ENCODE results near the gene CNGB1.

The CNGB1 gene

GRCh38 chr16:57950382-57950781, 20.5 kb downstream of the CNGB1 start:
- Histone ChIP-seq H3K4me1 (ENCODE audit: insufficient read depth, low read length) (no peaks in the 10 kb centered on the region), H3K36me3 (ENCODE audit: insufficient read depth, low read length) (no peaks in the 10 kb centered on the region), H3K79me2 (ENCODE audit: insufficient read depth, low read length) (no peaks in the 10 kb centered on the region), H3K9ac (ENCODE audit: low read depth, low read length) (no peak overlapping the region), H4K20me1 (ENCODE audit: insufficient read depth, low read length) (0 out of 2 replicates have a peak, but pooled peaks cover 3% of the 10 kb centered on the region), H3K27me3 (ENCODE audit: insufficient read depth, low read length, poor library complexity) (no peaks in the 10 kb centered on the region), H2AFZ (ENCODE audit: low read depth, low read length) (no peak overlapping the region), H3K4me3 (ENCODE audit: low read depth in 1 of 2, low read length in 2 of 2) (no peak overlapping the region), H3K27ac (ENCODE audit: low read length) (no peak overlapping the region), H3K4me2 (ENCODE audit: insufficient read depth, low read length) (no peak overlapping the region), H3K9me3 (ENCODE audit: insufficient read depth, low read length, severe bottlenecking) (no peaks in the 10 kb centered on the region)
- no peak for ATAC-seq (ENCODE audit: insufficient read depth, low read depth)
- TF ChIP-seq CTCF (IDR thresholded peaks at IDR 0.05; ENCODE audit: borderline replicate concordance, extremely low read depth, low read length, poor library complexity, severe bottlenecking) (no peak), EZH2 (IDR thresholded peaks at IDR 0.05; ENCODE audit: borderline replicate concordance, low read depth, low read length, severe bottlenecking) (no peak)
- no peak for DNase-seq

- Histone ChIP-seq H3K4me3 (ENCODE audit: low read depth in 1 of 2, low read length in 2 of 2) (no peak overlapping the region), H4K20me1 (ENCODE audit: insufficient read depth, low read length) (0 out of 2 replicates have a peak, but pooled peaks cover 3% of the 10 kb centered on the region), H3K27ac (ENCODE audit: low read length) (no peak overlapping the region), H3K9ac (ENCODE audit: low read depth, low read length) (no peak overlapping the region), H3K4me2 (ENCODE audit: insufficient read depth, low read length) (no peak overlapping the region), H3K36me3 (ENCODE audit: insufficient read depth, low read length) (no peaks in the 10 kb centered on the region), H3K4me1 (ENCODE audit: insufficient read depth, low read length) (no peaks in the 10 kb centered on the region), H3K79me2 (ENCODE audit: insufficient read depth, low read length) (no peaks in the 10 kb centered on the region), H2AFZ (ENCODE audit: low read depth, low read length) (no peak overlapping the region), H3K9me3 (ENCODE audit: insufficient read depth, low read length, severe bottlenecking) (no peaks in the 10 kb centered on the region), H3K27me3 (ENCODE audit: insufficient read depth, low read length, poor library complexity) (no peaks in the 10 kb centered on the region)
- TF ChIP-seq CTCF (IDR thresholded peaks at IDR 0.05; ENCODE audit: borderline replicate concordance, extremely low read depth, low read length, poor library complexity, severe bottlenecking) = no peak
- DNase-seq (no peak), ATAC-seq (ENCODE audit: insufficient read depth, low read depth) (no peak)
Measured at GRCh38 chr16:57949595-57950238, 21.2 kb downstream of the CNGB1 start.

- H3K4me3 ChIP-seq (ENCODE audit: low read depth in 1 of 2, low read length in 2 of 2) = no peak overlapping the region
- TF ChIP-seq CTCF (IDR thresholded peaks at IDR 0.05; ENCODE audit: borderline replicate concordance, extremely low read depth, low read length, poor library complexity, severe bottlenecking) = no peak
- H4K20me1 ChIP-seq (ENCODE audit: insufficient read depth, low read length) = 0 out of 2 replicates have a peak, but pooled peaks cover 3% of the 10 kb centered on the region
- no peak overlapping the region for H2AFZ ChIP-seq (ENCODE audit: low read depth, low read length)
- DNase-seq = no peak
- no peak for ATAC-seq (ENCODE audit: insufficient read depth, low read depth)
- H3K4me2 ChIP-seq (ENCODE audit: insufficient read depth, low read length) = no peak overlapping the region
- H3K27me3 ChIP-seq (ENCODE audit: insufficient read depth, low read length, poor library complexity) = no peaks in the 10 kb centered on the region
- no peak overlapping the region for H3K9ac ChIP-seq (ENCODE audit: low read depth, low read length)
- H3K9me3 ChIP-seq (ENCODE audit: insufficient read depth, low read length, severe bottlenecking) = no peaks in the 10 kb centered on the region
- no peaks in the 10 kb centered on the region for H3K36me3 ChIP-seq (ENCODE audit: insufficient read depth, low read length)
- no peaks in the 10 kb centered on the region for H3K79me2 ChIP-seq (ENCODE audit: insufficient read depth, low read length)
- H3K4me1 ChIP-seq (ENCODE audit: insufficient read depth, low read length) = no peaks in the 10 kb centered on the region
- no peak overlapping the region for H3K27ac ChIP-seq (ENCODE audit: low read length)
Measured at GRCh38 chr16:57949013-57949412, 21.9 kb downstream of the CNGB1 start.

GRCh38 chr16:57948027-57948426, 22.9 kb downstream of the CNGB1 start:
- no peak for DNase-seq
- H3K4me1 ChIP-seq (ENCODE audit: insufficient read depth, low read length) = no peaks in the 10 kb centered on the region
- no peak overlapping the region for H3K4me3 ChIP-seq (ENCODE audit: low read depth in 1 of 2, low read length in 2 of 2)
- 0 out of 2 replicates have a peak, but pooled peaks cover 3% of the 10 kb centered on the region for H4K20me1 ChIP-seq (ENCODE audit: insufficient read depth, low read length)
- H3K27me3 ChIP-seq (ENCODE audit: insufficient read depth, low read length, poor library complexity) = no peaks in the 10 kb centered on the region
- H3K27ac ChIP-seq (ENCODE audit: low read length) = no peak overlapping the region
- no peak for ATAC-seq (ENCODE audit: insufficient read depth, low read depth)
- TF ChIP-seq EZH2 (IDR thresholded peaks at IDR 0.05; ENCODE audit: borderline replicate concordance, low read depth, low read length, severe bottlenecking) (no peak), CTCF (IDR thresholded peaks at IDR 0.05; ENCODE audit: borderline replicate concordance, extremely low read depth, low read length, poor library complexity, severe bottlenecking) (no peak)
- no peak overlapping the region for H3K4me2 ChIP-seq (ENCODE audit: insufficient read depth, low read length)
- H3K9me3 ChIP-seq (ENCODE audit: insufficient read depth, low read length, severe bottlenecking) = no peaks in the 10 kb centered on the region
- no peaks in the 10 kb centered on the region for H3K79me2 ChIP-seq (ENCODE audit: insufficient read depth, low read length)
- no peak overlapping the region for H2AFZ ChIP-seq (ENCODE audit: low read depth, low read length)
- no peak overlapping the region for H3K9ac ChIP-seq (ENCODE audit: low read depth, low read length)
- H3K36me3 ChIP-seq (ENCODE audit: insufficient read depth, low read length) = no peaks in the 10 kb centered on the region

All from DND-41 (cell line).